ENCODE measurements around the gene DENND2D. TPM values are rescaled to one million over a fixed set of nuclear protein-coding genes. Genes with fewer than 3 reads are reported as not detected.

DENND2D gene
- total RNA-seq, 1 donor from 2014 or later = 0.18 TPM

- Histone ChIP-seq H3K9ac (ENCODE audit: low read length) (no peak overlapping the region), H3K27ac (ENCODE audit: low read depth, low read length) (no peak overlapping the region), H3K4me2 (ENCODE audit: low read length) (peak overlapping the region; percentile 10), H2AFZ (ENCODE audit: low read depth, low read length) (no peak overlapping the region), H3K4me3 (ENCODE audit: insufficient read depth, low read depth, low read length) (no peak overlapping the region), H3K79me2 (ENCODE audit: insufficient read depth, low read length) (no peaks in the 10 kb centered on the region), H3K27me3 (ENCODE audit: insufficient read depth, low read length) (peaks cover 3% of the 10 kb centered on the region), H3K9me3 (ENCODE audit: insufficient read depth, low read depth, low read length) (no peaks in the 10 kb centered on the region), H4K20me1 (ENCODE audit: insufficient read depth, low read length) (no peaks in the 10 kb centered on the region), H3K36me3 (ENCODE audit: insufficient read depth, low read length) (no peaks in the 10 kb centered on the region), H3K4me1 (ENCODE audit: insufficient read depth, low read length) (peaks cover 15% of the 10 kb centered on the region)
- FAIRE-seq = no peak
- Mint-ChIP-seq H3K36me3 (ENCODE audit: low read depth, unreplicated experiment) (no peaks in the 10 kb centered on the region), H3K27me3 (ENCODE audit: low read depth, unreplicated experiment) (no peaks in the 10 kb centered on the region), H3K4me3 (ENCODE audit: unreplicated experiment) (no peak overlapping the region), H3K9me3 (ENCODE audit: unreplicated experiment) (no peaks in the 10 kb centered on the region), H3K27ac (ENCODE audit: unreplicated experiment) (no peak overlapping the region), H3K4me1 (ENCODE audit: low read depth, unreplicated experiment) (peaks cover 27% of the 10 kb centered on the region)
- DNase-seq (ENCODE audit: low read depth) = peak; percentile 25
- no peak for TF ChIP-seq CTCF (IDR thresholded peaks at IDR 0.05; ENCODE audit: insufficient read depth, low read depth, low read length)
These were observed 21.3 kb upstream of the DENND2D start for GRCh38 chr1:111221633-111222291.

GRCh38 chr1:111221276-111221632 is 20.8 kb upstream of the DENND2D start:
- H3K4me3 ChIP-seq (ENCODE audit: insufficient read depth, low read depth, low read length) = no peak overlapping the region
- H3K36me3 ChIP-seq (ENCODE audit: insufficient read depth, low read length) = no peaks in the 10 kb centered on the region
- Mint-ChIP-seq H3K36me3 (ENCODE audit: low read depth, unreplicated experiment) (peaks cover 2% of the 10 kb centered on the region), H3K27ac (ENCODE audit: unreplicated experiment) (no peak overlapping the region), H3K9me3 (ENCODE audit: unreplicated experiment) (no peaks in the 10 kb centered on the region), H3K27me3 (ENCODE audit: low read depth, unreplicated experiment) (no peaks in the 10 kb centered on the region), H3K4me1 (ENCODE audit: low read depth, unreplicated experiment) (peaks cover 25% of the 10 kb centered on the region), H3K4me3 (ENCODE audit: unreplicated experiment) (no peak overlapping the region)
- no peak overlapping the region for H3K27ac ChIP-seq (ENCODE audit: low read depth, low read length)
- H3K27me3 ChIP-seq (ENCODE audit: insufficient read depth, low read length) = peaks cover 3% of the 10 kb centered on the region
- H3K9me3 ChIP-seq (ENCODE audit: insufficient read depth, low read depth, low read length) = no peaks in the 10 kb centered on the region
- H2AFZ ChIP-seq (ENCODE audit: low read depth, low read length) = no peak overlapping the region
- DNase-seq (ENCODE audit: low read depth) = no peak
- no peak for FAIRE-seq
- no peaks in the 10 kb centered on the region for H3K79me2 ChIP-seq (ENCODE audit: insufficient read depth, low read length)
- H3K9ac ChIP-seq (ENCODE audit: low read length) = no peak overlapping the region
- TF ChIP-seq CTCF (IDR thresholded peaks at IDR 0.05; ENCODE audit: insufficient read depth, low read depth, low read length) (no peak), EZH2 (IDR thresholded peaks at IDR 0.05; ENCODE audit: insufficient read depth, low read length) (no peak)
- no peak overlapping the region for H3K4me2 ChIP-seq (ENCODE audit: low read length)
- no peaks in the 10 kb centered on the region for H4K20me1 ChIP-seq (ENCODE audit: insufficient read depth, low read length)
- H3K4me1 ChIP-seq (ENCODE audit: insufficient read depth, low read length) = peaks cover 14% of the 10 kb centered on the region

- Histone ChIP-seq H3K4me1 (ENCODE audit: insufficient read depth, low read length) (peaks cover 11% of the 10 kb centered on the region), H3K27ac (ENCODE audit: low read depth, low read length) (no peak overlapping the region), H3K36me3 (ENCODE audit: insufficient read depth, low read length) (no peaks in the 10 kb centered on the region), H2AFZ (ENCODE audit: low read depth, low read length) (no peak overlapping the region), H3K4me3 (ENCODE audit: insufficient read depth, low read depth, low read length) (no peak overlapping the region), H4K20me1 (ENCODE audit: insufficient read depth, low read length) (no peaks in the 10 kb centered on the region), H3K9ac (ENCODE audit: low read length) (no peak overlapping the region), H3K9me3 (ENCODE audit: insufficient read depth, low read depth, low read length) (no peaks in the 10 kb centered on the region), H3K27me3 (ENCODE audit: insufficient read depth, low read length) (peaks cover 3% of the 10 kb centered on the region), H3K4me2 (ENCODE audit: low read length) (no peak overlapping the region), H3K79me2 (ENCODE audit: insufficient read depth, low read length) (no peaks in the 10 kb centered on the region)
- no peak overlapping the region for H3K27ac Mint-ChIP-seq (ENCODE audit: unreplicated experiment)
- H3K9me3 Mint-ChIP-seq (ENCODE audit: unreplicated experiment) = peaks cover 2% of the 10 kb centered on the region
- H3K27me3 Mint-ChIP-seq (ENCODE audit: low read depth, unreplicated experiment) = no peaks in the 10 kb centered on the region
- peaks cover 16% of the 10 kb centered on the region for H3K4me1 Mint-ChIP-seq (ENCODE audit: low read depth, unreplicated experiment)
- H3K36me3 Mint-ChIP-seq (ENCODE audit: low read depth, unreplicated experiment) = peaks cover 2% of the 10 kb centered on the region
- FAIRE-seq = no peak
- DNase-seq (ENCODE audit: low read depth) = no peak
- H3K4me3 Mint-ChIP-seq (ENCODE audit: unreplicated experiment) = no peak overlapping the region
- TF ChIP-seq EZH2 (IDR thresholded peaks at IDR 0.05; ENCODE audit: insufficient read depth, low read length) (no peak), CTCF (IDR thresholded peaks at IDR 0.05; ENCODE audit: insufficient read depth, low read depth, low read length) (no peak)
These were observed 19.9 kb upstream of the DENND2D start for GRCh38 chr1:111220302-111220890.

Data from astrocyte (in vitro differentiated cells and primary cell).